Measurements from ENCODE around the gene GLI2. TPM values are rescaled to one million over a fixed set of nuclear protein-coding genes. Genes with fewer than 3 reads are reported as not detected.

GLI2 gene
- total and polyA plus RNA-seq, 2 donors (not counting 1 experiment from before 2014, with no cell fraction given), result 2.8 to 3.3 TPM

GRCh38 chr2:120707816-120708215 lies 27.9 kb upstream of the GLI2 start:
- no peak overlapping the region for H2AFZ ChIP-seq (ENCODE audit: low read length)

GRCh38 chr2:120708944-120709607 lies 26.6 kb upstream of the GLI2 start:
- TF ChIP-seq EZH2 (IDR thresholded peaks at IDR 0.05; ENCODE audit: low read length, missing control alignments) (no peak), CTCF (conservative IDR thresholded peaks at IDR 0.05 in 1 of 2, IDR thresholded peaks at IDR 0.05 in 1 of 2; ENCODE audit: low read depth in 1 of 2, low read length in 2 of 2) (no peak)
- Histone ChIP-seq H3K4me1 (ENCODE audit: control insufficient read depth, extremely low read depth, insufficient read depth, low read length) (peaks cover 5% of the 10 kb centered on the region), H3K9ac (ENCODE audit: insufficient read depth, low read length) (no peak overlapping the region)

More at GRCh38 chr2:120707816-120708215, 27.9 kb upstream of the GLI2 start:
- H3K4me2 ChIP-seq (ENCODE audit: extremely low read depth, insufficient read depth, low read length), result no peak overlapping the region
- no peaks in the 10 kb centered on the region for H3K36me3 ChIP-seq (ENCODE audit: control insufficient read depth, insufficient read depth, low read length)
- H3K79me2 ChIP-seq (ENCODE audit: control insufficient read depth, insufficient read depth, low read length), result no peaks in the 10 kb centered on the region
- peak in 1 of 2 donors; percentile 24 for DNase-seq (ENCODE audit: low read depth in 2 of 2)
- no peak overlapping the region for H3K4me3 ChIP-seq (replicated peaks in 1 of 4; ENCODE audit: control extremely low read depth in 1 of 4, insufficient read depth in 1 of 4, low read depth in 3 of 4, low read length in 4 of 4)
- TF ChIP-seq EZH2 (IDR thresholded peaks at IDR 0.05; ENCODE audit: low read length, missing control alignments), result no peak
- no peak for TF ChIP-seq CTCF (conservative IDR thresholded peaks at IDR 0.05 in 1 of 2, IDR thresholded peaks at IDR 0.05 in 1 of 2; ENCODE audit: low read depth in 1 of 2, low read length in 2 of 2)
- H3K9ac ChIP-seq (ENCODE audit: insufficient read depth, low read length), result no peak overlapping the region
- no peaks in the 10 kb centered on the region for H3K27me3 ChIP-seq (ENCODE audit: control insufficient read depth, insufficient read depth, low read length)
- H3K4me1 ChIP-seq (ENCODE audit: control insufficient read depth, extremely low read depth, insufficient read depth, low read length), result peaks cover 10% of the 10 kb centered on the region
- no peaks in the 10 kb centered on the region for H4K20me1 ChIP-seq (ENCODE audit: control insufficient read depth, extremely low read depth, insufficient read depth, low read length)
- H3K27ac ChIP-seq (ENCODE audit: insufficient read depth, low read length), result no peak overlapping the region
- no peaks in the 10 kb centered on the region for H3K9me3 ChIP-seq (ENCODE audit: control insufficient read depth, insufficient read depth, low read depth, low read length)

GRCh38 chr2:120709608-120710041 lies 26.0 kb upstream of the GLI2 start:
- peak in 1 of 2 donors; percentile 4 for DNase-seq (ENCODE audit: low read depth in 2 of 2)
- TF ChIP-seq CTCF (conservative IDR thresholded peaks at IDR 0.05 in 1 of 2, IDR thresholded peaks at IDR 0.05 in 1 of 2; ENCODE audit: low read depth in 1 of 2, low read length in 2 of 2), result no peak
- TF ChIP-seq EZH2 (IDR thresholded peaks at IDR 0.05; ENCODE audit: low read length, missing control alignments), result no peak
- Histone ChIP-seq H3K9me3 (ENCODE audit: control insufficient read depth, insufficient read depth, low read depth, low read length) (no peaks in the 10 kb centered on the region), H3K27ac (ENCODE audit: insufficient read depth, low read length) (no peak overlapping the region), H3K36me3 (ENCODE audit: control insufficient read depth, insufficient read depth, low read length) (no peaks in the 10 kb centered on the region), H3K27me3 (ENCODE audit: control insufficient read depth, insufficient read depth, low read length) (no peaks in the 10 kb centered on the region), H2AFZ (ENCODE audit: low read length) (no peak overlapping the region), H4K20me1 (ENCODE audit: control insufficient read depth, extremely low read depth, insufficient read depth, low read length) (no peaks in the 10 kb centered on the region), H3K9ac (ENCODE audit: insufficient read depth, low read length) (no peak overlapping the region), H3K4me2 (ENCODE audit: extremely low read depth, insufficient read depth, low read length) (no peak overlapping the region), H3K79me2 (ENCODE audit: control insufficient read depth, insufficient read depth, low read length) (no peaks in the 10 kb centered on the region), H3K4me1 (ENCODE audit: control insufficient read depth, extremely low read depth, insufficient read depth, low read length) (peaks cover 5% of the 10 kb centered on the region), H3K4me3 (replicated peaks in 1 of 4; ENCODE audit: control extremely low read depth in 1 of 4, insufficient read depth in 1 of 4, low read depth in 3 of 4, low read length in 4 of 4) (no peak overlapping the region)

More at GRCh38 chr2:120708944-120709607, 26.6 kb upstream of the GLI2 start:
- Histone ChIP-seq H3K36me3 (ENCODE audit: control insufficient read depth, insufficient read depth, low read length) (no peaks in the 10 kb centered on the region), H3K27ac (ENCODE audit: insufficient read depth, low read length) (no peak overlapping the region), H3K27me3 (ENCODE audit: control insufficient read depth, insufficient read depth, low read length) (no peaks in the 10 kb centered on the region), H2AFZ (ENCODE audit: low read length) (no peak overlapping the region), H4K20me1 (ENCODE audit: control insufficient read depth, extremely low read depth, insufficient read depth, low read length) (no peaks in the 10 kb centered on the region), H3K9me3 (ENCODE audit: control insufficient read depth, insufficient read depth, low read depth, low read length) (no peaks in the 10 kb centered on the region), H3K4me3 (replicated peaks in 1 of 4; ENCODE audit: control extremely low read depth in 1 of 4, insufficient read depth in 1 of 4, low read depth in 3 of 4, low read length in 4 of 4) (no peak overlapping the region), H3K79me2 (ENCODE audit: control insufficient read depth, insufficient read depth, low read length) (no peaks in the 10 kb centered on the region), H3K4me2 (ENCODE audit: extremely low read depth, insufficient read depth, low read length) (no peak overlapping the region)
- no peak for DNase-seq (ENCODE audit: low read depth in 2 of 2)

Measured in fibroblast of lung (primary cell).